GDM1 (cell line): ENCODE data around the gene C1QL1.

Experiments
- DNase-seq: peaks from one replicate; lab custom pipeline; 2025; lab: John Stamatoyannopoulos, UW

Gene C1QL1

GRCh38 chr17:44989552-44990138, 21.5 kb upstream of the C1QL1 start:
- no peak for DNase-seq

DNA sequence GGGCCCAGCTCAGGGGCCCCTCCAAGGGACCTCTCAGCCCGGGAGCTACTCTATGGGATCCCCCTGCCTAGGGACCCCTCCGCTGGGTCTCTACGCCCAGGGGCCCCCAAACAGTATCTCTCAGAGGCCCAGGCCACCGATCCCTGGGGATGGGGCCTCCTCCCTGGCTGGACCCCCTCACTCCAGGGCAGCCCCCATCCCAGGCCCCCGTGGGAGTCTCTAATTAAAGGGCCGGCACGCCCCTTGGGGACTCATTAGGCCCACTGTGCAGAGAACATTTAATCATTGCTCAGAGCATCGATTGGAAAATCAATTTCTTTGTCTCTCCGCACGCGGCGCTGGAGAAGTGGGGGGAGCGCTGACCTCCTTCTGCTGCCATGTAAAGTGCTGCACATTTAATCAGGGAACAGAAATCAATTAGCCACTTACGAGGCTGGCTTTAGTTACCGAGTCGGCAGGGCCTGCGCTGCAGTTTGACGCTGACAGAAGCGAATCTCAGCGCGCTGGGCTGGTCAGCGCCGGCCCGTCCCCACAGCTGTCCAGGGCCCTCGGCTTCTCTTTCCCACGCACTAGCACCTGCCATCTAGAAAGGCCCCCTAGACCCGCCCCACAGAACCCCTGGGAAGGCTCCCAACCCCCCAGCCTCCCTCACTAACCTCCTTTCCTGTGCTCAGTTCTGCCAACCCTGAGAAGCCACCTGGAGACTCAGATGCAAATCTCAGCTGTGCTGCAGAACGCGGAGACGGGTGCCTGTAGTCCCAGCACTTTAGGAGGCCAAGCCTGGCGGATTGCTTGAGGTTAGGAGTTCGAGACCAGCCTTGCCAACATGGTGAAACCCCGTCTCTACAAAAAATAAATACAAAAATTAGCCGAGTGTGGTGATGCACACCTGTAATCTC, 20.2 kb upstream of the C1QL1 start:
- no peak for DNase-seq

GRCh38 chr17:44983563-44983962, 15.5 kb upstream of the C1QL1 start:
- no peak for DNase-seq

DNA sequence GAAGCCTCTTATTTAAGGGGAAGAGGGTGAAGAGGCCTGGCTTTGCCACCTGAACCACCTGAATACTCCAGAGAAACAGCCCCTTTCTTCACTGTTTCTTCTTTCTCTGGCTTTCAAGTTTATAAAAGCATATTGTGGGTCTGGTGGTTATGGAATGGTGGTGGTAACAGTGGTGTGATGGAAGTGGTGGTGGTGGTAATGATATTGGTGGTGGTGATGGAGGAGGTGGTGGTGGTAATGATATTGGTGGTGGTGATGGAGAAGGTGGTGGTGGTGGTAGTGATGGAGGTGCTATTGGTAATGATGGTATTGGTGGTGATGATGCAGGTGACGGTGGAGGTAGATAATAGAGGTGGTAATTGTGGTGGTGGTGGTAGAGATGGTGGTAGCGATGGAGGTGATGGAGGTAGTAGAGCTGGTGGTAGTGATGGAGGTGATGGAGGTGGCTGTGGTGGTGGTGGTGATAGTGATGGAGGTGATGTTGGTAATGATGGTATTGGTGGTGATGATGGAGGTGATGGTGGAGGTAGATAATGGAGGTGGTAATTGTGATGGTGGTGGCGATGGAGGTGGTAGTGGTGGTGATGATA, 14.1 kb upstream of the C1QL1 start:
- no peak for DNase-seq

- no peak for DNase-seq
These were observed 13.3 kb upstream of the C1QL1 start for GRCh38 chr17:44981221-44981968.

- DNase-seq, result no peak
These were observed 11.4 kb upstream of the C1QL1 start for GRCh38 chr17:44979426-44979995.

- DNase-seq, result no peak
These were observed 10.7 kb upstream of the C1QL1 start for GRCh38 chr17:44978807-44979206.

- no peak for DNase-seq
These were observed 9.9 kb upstream of the C1QL1 start for GRCh38 chr17:44977814-44978550.

GRCh38 chr17:44977065-44977464, 9.0 kb upstream of the C1QL1 start:
- no peak for DNase-seq

DNA sequence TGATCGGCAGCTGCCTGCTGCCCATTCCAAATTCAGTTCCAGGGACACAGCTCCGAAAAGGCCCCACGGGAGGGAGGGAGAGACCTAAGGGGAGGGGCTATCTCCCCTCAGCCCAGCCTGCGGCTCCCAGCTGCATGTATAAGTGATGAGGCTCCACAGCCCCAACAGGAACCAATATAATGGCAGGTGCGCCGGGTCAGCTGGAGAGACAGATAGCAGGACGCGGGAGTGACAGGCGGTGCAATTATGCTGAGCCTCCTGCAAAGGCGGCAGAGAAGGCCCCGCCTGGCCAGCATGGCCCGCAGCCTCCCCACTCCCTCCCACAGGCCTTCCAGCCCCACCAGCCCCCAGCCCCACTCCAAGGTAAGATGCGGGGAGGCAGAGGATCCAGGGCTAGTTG, 8.1 kb upstream of the C1QL1 start:
- DNase-seq, result no peak

GRCh38 chr17:44972953-44973352, 4.8 kb upstream of the C1QL1 start:
- DNase-seq, result no peak

DNA sequence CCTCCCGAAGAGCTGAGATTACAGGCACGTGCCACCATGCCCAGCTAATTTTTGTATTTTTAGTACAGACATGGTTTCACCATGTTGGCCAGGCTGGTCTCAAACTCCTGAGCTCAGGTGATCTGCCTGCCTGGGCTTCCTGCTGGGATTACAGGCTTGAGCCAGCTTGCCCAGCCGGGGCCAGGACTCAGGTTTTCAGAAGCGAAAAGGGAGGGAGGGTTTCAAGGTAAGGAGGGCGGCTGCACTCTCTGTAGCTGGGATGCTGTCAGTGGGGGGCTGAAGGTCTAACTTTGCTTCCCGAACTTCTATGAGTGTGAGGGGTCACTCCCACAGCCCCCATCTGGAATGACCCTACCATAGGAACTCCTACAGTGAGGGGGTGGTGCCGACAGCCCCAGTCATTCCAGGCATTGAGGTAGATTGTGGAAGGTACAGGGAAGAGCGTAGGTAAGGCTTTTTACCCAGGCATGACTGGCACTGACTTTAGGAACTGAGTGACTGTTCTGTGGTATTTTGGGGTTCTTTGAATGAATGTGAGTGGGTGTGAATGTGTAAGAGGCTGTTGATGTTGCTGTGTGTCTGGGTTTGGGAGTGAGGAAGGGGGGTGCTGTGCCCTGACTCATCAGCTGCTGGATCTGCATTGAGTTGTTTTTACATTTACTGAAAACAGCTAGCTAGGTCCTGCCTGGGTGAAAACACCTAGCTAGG, 3.8 kb upstream of the C1QL1 start:
- no peak for DNase-seq

DNA sequence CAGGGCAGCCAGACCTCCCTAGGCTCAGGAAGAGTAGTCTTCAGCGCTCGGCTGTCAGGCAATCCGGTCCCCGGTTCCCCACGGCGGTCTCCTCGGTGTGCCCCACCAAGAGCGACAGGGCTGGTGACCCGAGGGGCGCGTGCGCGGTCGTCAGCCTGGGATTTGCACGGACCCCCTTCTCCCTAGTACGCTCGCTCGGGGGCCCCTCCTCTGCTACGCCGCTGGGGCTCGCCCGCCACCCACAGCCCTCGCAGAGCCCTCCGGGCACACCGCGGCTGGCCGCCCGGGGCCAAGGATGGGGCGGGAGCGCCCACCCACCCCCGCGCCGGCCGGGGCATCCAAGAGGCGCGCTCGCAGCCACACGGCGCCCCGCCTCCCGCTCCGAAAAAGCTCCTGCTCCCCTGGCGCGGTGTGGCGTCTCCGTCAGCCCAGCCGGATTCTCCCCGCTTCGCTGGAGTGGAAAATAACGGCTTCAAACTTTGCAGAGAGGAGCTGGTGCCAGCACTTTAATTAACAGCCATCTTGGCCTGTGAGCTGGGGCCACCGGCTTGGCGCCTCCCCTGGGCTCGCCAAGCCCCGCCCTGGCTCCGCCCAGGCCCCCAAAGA, 2.1 kb upstream of the C1QL1 start:
- no peak for DNase-seq

DNA sequence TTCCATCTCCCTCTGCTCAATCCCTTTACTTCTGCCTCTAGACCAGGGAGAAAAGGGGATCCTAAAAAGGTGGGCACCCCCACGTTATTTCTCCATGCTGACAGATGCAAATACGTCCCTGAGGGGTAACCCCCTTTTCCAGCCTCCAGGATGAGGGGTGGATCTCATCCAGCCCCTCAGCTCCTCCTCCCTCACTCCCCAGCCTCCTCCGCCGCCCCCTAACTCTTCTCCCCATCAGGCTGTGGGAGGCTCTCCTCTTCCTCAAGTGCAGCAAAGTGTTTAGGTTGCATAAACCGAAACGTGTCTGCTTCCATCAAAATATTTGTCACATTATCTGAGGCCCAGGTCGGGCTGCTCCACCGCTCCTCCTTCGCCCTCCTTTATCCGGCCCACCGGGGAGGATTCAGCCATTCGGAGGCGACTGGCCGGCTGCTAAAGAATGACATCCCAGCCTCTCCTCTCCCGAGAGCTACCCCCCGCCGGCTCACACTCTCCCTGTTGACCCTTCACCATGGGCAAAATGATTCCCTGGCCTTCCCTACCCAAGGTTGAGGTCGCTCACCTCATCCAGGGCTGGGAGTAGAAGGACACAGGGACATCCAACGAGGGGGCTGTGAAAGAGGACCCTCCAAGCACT, 1.2 kb upstream of the C1QL1 start:
- DNase-seq, result no peak

DNA sequence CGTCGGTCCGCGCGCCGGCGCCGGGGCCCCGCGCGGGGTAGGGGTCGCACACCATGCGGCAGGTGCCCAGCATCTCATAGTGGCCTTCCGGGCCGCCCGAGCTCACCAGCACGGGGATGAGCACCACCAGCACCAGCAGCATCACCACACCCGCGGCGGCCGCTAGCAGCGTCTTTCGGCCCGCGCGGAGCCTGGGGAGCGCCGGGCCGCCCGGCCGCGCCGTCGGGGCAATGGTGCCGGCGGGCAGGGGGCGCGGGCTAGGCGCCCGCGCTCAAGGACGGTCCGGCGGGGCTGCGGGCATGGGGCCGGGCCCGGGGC, 237 bp downstream of the C1QL1 start:
- no peak for DNase-seq

DNA sequence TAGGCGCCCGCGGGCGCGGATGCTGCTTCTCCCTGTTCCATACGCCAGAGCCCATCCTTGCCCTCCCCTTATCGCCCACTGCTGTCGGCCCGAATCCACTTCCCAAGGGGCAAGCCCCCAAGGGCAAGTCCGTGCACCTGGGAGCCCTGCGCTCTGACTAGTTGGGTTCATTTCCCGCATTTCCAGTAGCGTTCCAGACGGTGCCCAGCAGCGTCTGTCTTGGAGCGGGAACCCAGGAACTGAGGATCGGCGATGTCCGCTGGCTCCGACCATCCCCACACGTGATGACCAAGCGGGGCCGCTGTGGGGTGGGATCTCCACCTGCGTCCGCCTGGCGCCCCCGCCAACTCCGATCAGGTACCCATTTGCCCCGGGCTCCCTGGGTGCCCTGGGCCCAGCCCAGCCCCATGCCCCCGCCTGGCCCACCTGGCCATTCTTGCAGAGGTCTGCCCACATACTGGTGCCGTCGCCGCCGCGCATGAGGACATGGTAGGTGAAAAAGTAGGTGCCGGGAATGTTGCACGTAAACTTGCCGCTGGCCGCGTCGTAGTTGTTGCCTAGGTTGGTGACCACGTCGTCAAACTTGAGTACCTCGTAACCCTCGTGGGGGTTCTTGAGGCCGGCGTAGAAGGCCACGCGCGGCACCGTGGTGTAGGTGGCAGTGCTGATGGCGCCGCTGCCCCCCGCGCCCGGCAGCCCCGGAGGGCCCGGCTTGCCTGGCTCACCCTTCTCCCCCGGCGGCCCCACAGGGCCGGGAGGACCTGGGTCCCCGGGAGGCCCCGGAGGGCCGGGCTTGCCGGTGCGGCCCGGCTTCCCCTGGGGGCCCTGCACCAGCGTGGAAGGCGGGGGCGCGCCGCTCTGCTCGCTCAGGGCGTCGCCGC, 837 bp downstream of the C1QL1 start:
- DNase-seq, result no peak

DNA sequence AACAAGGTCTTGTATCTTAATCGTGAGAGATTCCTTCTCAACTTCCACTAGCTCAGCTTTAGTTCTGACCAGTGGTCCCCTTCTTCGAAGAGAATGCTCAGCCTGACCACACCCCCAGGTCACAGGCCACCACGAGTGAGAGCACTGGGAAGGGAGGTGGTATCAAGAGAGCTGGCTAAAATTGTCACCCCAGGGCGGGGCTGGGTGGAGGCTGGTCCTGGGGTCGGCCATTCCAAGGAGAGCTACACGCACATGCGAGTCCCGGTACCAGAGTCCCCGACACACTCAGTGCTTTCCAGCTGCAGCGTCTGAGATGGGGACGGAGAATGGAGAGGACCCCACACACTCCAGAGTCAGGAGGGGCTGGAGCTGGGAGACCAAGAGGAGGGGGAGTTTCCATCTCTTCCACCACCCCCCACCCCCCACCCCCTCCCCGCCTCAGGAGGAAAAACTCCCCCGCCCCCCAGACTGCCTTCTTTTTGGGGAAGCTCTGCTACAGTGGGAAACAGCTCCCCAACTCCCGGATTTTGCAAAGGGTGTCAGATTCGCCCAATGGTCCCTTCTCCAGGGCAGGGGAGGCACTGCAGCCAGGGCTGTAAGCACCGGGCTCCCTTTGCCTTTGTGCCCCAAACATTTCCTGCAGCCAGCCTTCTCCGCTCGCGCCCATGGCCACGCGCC, 1.6 kb downstream of the C1QL1 start:
- no peak for DNase-seq

DNA sequence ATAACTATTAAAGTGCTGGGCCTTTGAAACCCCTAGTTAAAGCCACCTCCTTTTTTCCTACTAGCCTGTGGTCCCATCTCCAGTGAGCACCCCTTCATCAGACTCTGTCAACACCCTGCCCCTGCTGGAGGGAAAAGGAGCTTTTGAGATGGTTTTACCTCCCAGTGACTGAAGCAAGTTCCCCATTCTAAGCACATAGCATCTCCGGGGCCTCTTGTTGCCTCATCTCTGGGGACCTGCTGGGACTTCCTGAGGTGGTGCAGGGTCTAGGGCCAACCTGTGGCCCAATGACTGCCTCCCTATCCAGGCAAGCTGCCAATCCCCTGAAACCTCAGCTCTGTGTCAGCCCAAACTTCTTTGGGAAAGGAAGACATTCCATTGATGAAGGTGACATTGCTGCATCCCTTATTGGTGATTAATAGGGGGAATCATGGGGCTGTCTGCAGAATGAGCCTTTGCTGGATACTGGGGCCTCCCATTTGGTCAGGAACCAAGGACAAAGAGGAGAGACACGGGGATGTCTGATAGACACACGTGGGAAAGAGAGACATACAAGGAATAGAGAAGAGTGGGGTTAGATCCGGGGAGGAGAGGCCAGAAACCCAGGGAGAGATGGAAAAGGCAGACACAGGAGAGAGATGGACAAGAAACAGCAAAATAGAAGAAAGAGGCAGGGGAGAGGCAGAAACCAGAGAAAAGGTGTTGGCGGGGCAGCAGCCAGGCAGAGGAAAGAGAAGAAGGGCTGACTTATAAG, 2.4 kb downstream of the C1QL1 start:
- no peak for DNase-seq
